Adrenal gland (tissue), 5 donors: Measurements from ENCODE around the gene COL4A1.

Experiments
- CTCF ChIP-seq, 6 experiments: fragments of 450-650 bp in 4 of 6; fragments of 200-600 bp in 2 of 6; sonication (generic) in 1 of 6; IDR thresholded peaks; 1 replicate in 5 of 6; 2 replicates in 1 of 6; pipeline versions ENCODE4 v1.5.1 to v1.8.0; 2016 to 2021; ENCODE audit warnings: antibody characterized with exemption in 6 of 6, mild to moderate bottlenecking in 2 of 6, moderate library complexity in 1 of 6
- POLR2A ChIP-seq, 2 donors: fragments of 450-650 bp; IDR thresholded peaks; one replicate each; pipeline ENCODE4 v1.6.1; 2017; ENCODE audit warnings: antibody characterized with exemption in 2 of 2, mild to moderate bottlenecking in 2 of 2, moderate library complexity in 1 of 2
- donor health status: DM: no; HTN: no; CAD: no.

- TF ChIP-seq POLR2A (IDR thresholded peaks at IDR 0.05) (no peak), CTCF (IDR thresholded peaks at IDR 0.05) (no peak)
These were observed 13.7 kb upstream of the COL4A1 start for GRCh38 chr13:110320645-110321044.
